HepG2 (cell line): ENCODE data around the gene STARD10. TPM values are rescaled to one million over a fixed set of nuclear protein-coding genes. Genes with fewer than 3 reads are reported as not detected.

Experiments
- ATAD3A ChIP-seq: sonication (generic); formaldehyde crosslinking; IDR thresholded peaks from 2 replicates; pipeline ENCODE4 v1.4.0; 2020; ENCODE audit warnings: missing genetic modification reagents
- ATM ChIP-seq: fragments of 450-650 bp; IDR thresholded peaks from 2 replicates; pipeline ENCODE4 v1.7.1; 2017; ENCODE audit warnings: mild to moderate bottlenecking, borderline replicate concordance
- BORCS8-MEF2B ChIP-seq: sonication (generic); formaldehyde crosslinking; IDR thresholded peaks from 2 replicates; pipeline ENCODE4 v1.8.0; 2022; ENCODE audit warnings: mild to moderate bottlenecking, missing genetic modification reagents
- FOSL1 ChIP-seq: sonication (generic); formaldehyde crosslinking; IDR thresholded peaks from 2 replicates; pipeline ENCODE4 v1.9.0; 2021; ENCODE audit warnings: missing genetic modification reagents, borderline replicate concordance
- JDP2 ChIP-seq: sonication (generic); formaldehyde crosslinking; IDR thresholded peaks from 2 replicates; pipeline ENCODE4 v1.8.1; 2022; ENCODE audit warnings: missing genetic modification reagents, borderline replicate concordance
- KDM4B ChIP-seq: sonication (generic); formaldehyde crosslinking; IDR thresholded peaks from 2 replicates; pipeline ENCODE4 v1.4.0; 2020; ENCODE audit warnings: missing genetic modification reagents
- MIER2 ChIP-seq: IDR thresholded peaks from 2 replicates; pipeline ENCODE4 v1.6.1; 2016; ENCODE audit warnings: missing biosample characterization, missing genetic modification reagents
- SOX13 ChIP-seq, 3 experiments: fragments of 450-650 bp in 1 of 3; sonication (generic) in 1 of 3; formaldehyde crosslinking in 1 of 3; IDR thresholded peaks in 2 of 3; conservative IDR thresholded peaks in 1 of 3; 2 replicates each; pipeline versions ENCODE4 v1.5.0 to v1.6.1; 2016 to 2020; ENCODE audit warnings: antibody characterized with exemption in 1 of 3, mild to moderate bottlenecking in 1 of 3, missing compliant biosample characterization in 1 of 3, missing genetic modification reagents in 1 of 3, moderate library complexity in 1 of 3
- SYNCRIP ChIP-seq: fragments of 200-400 bp; formaldehyde crosslinking; IDR thresholded peaks from 2 replicates; pipeline ENCODE4 v1.6.1; 2018; ENCODE audit warnings: mild to moderate bottlenecking, low read depth, low read length; ENCODE audit not compliant: insufficient read depth
- ZBTB7A ChIP-seq: sonication (generic); formaldehyde crosslinking; IDR thresholded peaks from 2 replicates; pipeline ENCODE4 v1.8.0; 2022; ENCODE audit warnings: mild to moderate bottlenecking, missing genetic modification reagents
- ZNF124 ChIP-seq: sonication (generic); formaldehyde crosslinking; IDR thresholded peaks from 2 replicates; pipeline ENCODE4 v1.4.0; 2020; ENCODE audit warnings: missing genetic modification reagents
- ZNF280B ChIP-seq: sonication (generic); formaldehyde crosslinking; IDR thresholded peaks from 2 replicates; pipeline ENCODE4 v1.5.0; 2020; ENCODE audit warnings: missing genetic modification reagents, mild to moderate bottlenecking, borderline replicate concordance
- ZNF292 ChIP-seq: sonication (generic); formaldehyde crosslinking; IDR thresholded peaks from 2 replicates; pipeline ENCODE4 v1.8.1; 2022; ENCODE audit warnings: mild to moderate bottlenecking, low read depth, missing genetic modification reagents, borderline replicate concordance
- ZNF350 ChIP-seq: sonication (generic); formaldehyde crosslinking; IDR thresholded peaks from 2 replicates; pipeline ENCODE4 v1.4.0; 2020; ENCODE audit warnings: mild to moderate bottlenecking, low read depth, missing genetic modification reagents, borderline replicate concordance
- ZSCAN5A ChIP-seq: sonication (generic); formaldehyde crosslinking; IDR thresholded peaks from 2 replicates; pipeline ENCODE4 v1.8.0; 2022; ENCODE audit warnings: mild to moderate bottlenecking, missing genetic modification reagents, borderline replicate concordance
- polyA plus RNA-seq, 8 experiments: library from polyadenylated mRNA; depleted of rRNA in 3 of 8; stranded (reverse) in 7 of 8; unstranded in 1 of 8; fragments of >200 nt; fragmentation: Illumina TruSeq in 4 of 8; extraction: Trizol in 4 of 8; gene quantifications; 2 replicates each; pipeline versions ENCODE4 v1.2.1 to v1.2.3, GENCODE V29; 2011 to 2016; ENCODE audit warnings: low read depth in 4 of 8, missing spikeins in 1 of 8, mixed read lengths in 1 of 8; ENCODE audit not compliant: insufficient read depth in 1 of 8
- total RNA-seq, 5 experiments: library from RNA; depleted of rRNA; stranded (reverse); fragments of >200 nt; fragmentation: Illumina TruSeq; extraction: Trizol; gene quantifications; 2 replicates each; pipeline ENCODE4 v1.2.3, GENCODE V29; 2016; ENCODE audit warnings: low read depth in 1 of 5
- TF ChIP-seq, protein P1 (sequence below): sonication (generic); formaldehyde crosslinking; IDR thresholded peaks from 2 replicates; pipeline ENCODE4 v1.5.0; 2020; ENCODE audit warnings: mild to moderate bottlenecking, missing genetic modification reagents, borderline replicate concordance
- TF ChIP-seq, protein P2 (sequence below): IDR thresholded peaks from 2 replicates; pipeline ENCODE4 v1.6.1; 2016; ENCODE audit warnings: control low read depth

The STARD10 gene
- total and polyA plus RNA-seq, 2 of the 13 experiments (the other 11 are each of a cell fraction or from before 2014, with no cell fraction given), result 260 to 341 TPM

GRCh38 chr11:72750086-72750485, 43.8 kb downstream of the STARD10 start (continued):
- TF ChIP-seq ZSCAN5A (CRISPR knock-in tag) (no peak), ZNF280B (CRISPR knock-in tag) (no peak), MIER2 (CRISPR knock-in tag) (no peak), ZNF124 (CRISPR knock-in tag) (no peak), ZNF292 (CRISPR knock-in tag) (no peak), ZBTB7A (no peak), ATAD3A (CRISPR knock-in tag) (no peak), KDM4B (no peak), FOSL1 (CRISPR knock-in tag) (no peak), BORCS8-MEF2B (CRISPR knock-in tag) (no peak), ATM (no peak), SOX13 (IDR thresholded peaks at IDR 0.05) (no peak), SOX13 (CRISPR knock-in tag; conservative IDR thresholded peaks at IDR 0.05 in 1 of 2, IDR thresholded peaks at IDR 0.05 in 1 of 2) (peak in 1 of 2 experiments; percentile 63; a peak in 2 of 4 replicates), ZNF350 (CRISPR knock-in tag) (no peak; the same call in 1 of the 2 replicates), SYNCRIP (no peak), JDP2 (CRISPR knock-in tag) (no peak)
- TF ChIP-seq, protein P1, sequence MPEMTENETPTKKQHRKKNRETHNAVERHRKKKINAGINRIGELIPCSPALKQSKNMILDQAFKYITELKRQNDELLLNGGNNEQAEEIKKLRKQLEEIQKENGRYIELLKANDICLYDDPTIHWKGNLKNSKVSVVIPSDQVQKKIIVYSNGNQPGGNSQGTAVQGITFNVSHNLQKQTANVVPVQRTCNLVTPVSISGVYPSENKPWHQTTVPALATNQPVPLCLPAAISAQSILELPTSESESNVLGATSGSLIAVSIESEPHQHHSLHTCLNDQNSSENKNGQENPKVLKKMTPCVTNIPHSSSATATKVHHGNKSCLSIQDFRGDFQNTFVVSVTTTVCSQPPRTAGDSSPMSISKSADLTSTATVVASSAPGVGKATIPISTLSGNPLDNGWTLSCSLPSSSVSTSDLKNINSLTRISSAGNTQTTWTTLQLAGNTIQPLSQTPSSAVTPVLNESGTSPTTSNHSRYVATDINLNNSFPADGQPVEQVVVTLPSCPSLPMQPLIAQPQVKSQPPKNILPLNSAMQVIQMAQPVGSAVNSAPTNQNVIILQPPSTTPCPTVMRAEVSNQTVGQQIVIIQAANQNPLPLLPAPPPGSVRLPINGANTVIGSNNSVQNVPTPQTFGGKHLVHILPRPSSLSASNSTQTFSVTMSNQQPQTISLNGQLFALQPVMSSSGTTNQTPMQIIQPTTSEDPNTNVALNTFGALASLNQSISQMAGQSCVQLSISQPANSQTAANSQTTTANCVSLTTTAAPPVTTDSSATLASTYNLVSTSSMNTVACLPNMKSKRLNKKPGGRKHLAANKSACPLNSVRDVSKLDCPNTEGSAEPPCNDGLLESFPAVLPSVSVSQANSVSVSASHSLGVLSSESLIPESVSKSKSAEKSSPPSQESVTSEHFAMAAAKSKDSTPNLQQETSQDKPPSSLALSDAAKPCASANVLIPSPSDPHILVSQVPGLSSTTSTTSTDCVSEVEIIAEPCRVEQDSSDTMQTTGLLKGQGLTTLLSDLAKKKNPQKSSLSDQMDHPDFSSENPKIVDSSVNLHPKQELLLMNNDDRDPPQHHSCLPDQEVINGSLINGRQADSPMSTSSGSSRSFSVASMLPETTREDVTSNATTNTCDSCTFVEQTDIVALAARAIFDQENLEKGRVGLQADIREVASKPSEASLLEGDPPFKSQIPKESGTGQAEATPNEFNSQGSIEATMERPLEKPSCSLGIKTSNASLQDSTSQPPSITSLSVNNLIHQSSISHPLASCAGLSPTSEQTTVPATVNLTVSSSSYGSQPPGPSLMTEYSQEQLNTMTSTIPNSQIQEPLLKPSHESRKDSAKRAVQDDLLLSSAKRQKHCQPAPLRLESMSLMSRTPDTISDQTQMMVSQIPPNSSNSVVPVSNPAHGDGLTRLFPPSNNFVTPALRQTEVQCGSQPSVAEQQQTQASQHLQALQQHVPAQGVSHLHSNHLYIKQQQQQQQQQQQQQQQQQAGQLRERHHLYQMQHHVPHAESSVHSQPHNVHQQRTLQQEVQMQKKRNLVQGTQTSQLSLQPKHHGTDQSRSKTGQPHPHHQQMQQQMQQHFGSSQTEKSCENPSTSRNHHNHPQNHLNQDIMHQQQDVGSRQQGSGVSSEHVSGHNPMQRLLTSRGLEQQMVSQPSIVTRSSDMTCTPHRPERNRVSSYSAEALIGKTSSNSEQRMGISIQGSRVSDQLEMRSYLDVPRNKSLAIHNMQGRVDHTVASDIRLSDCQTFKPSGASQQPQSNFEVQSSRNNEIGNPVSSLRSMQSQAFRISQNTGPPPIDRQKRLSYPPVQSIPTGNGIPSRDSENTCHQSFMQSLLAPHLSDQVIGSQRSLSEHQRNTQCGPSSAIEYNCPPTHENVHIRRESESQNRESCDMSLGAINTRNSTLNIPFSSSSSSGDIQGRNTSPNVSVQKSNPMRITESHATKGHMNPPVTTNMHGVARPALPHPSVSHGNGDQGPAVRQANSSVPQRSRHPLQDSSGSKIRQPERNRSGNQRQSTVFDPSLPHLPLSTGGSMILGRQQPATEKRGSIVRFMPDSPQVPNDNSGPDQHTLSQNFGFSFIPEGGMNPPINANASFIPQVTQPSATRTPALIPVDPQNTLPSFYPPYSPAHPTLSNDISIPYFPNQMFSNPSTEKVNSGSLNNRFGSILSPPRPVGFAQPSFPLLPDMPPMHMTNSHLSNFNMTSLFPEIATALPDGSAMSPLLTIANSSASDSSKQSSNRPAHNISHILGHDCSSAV (CRISPR knock-in tag), result no peak
- TF ChIP-seq, protein P2, sequence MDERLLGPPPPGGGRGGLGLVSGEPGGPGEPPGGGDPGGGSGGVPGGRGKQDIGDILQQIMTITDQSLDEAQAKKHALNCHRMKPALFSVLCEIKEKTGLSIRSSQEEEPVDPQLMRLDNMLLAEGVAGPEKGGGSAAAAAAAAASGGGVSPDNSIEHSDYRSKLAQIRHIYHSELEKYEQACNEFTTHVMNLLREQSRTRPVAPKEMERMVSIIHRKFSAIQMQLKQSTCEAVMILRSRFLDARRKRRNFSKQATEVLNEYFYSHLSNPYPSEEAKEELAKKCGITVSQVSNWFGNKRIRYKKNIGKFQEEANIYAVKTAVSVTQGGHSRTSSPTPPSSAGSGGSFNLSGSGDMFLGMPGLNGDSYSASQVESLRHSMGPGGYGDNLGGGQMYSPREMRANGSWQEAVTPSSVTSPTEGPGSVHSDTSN, result no peak
